Measurements from ENCODE around the gene EGFR. TPM values are rescaled to one million over a fixed set of nuclear protein-coding genes. Genes with fewer than 3 reads are reported as not detected.

EGFR gene
- total and polyA plus RNA-seq, 2 donors (not counting 1 experiment from before 2014, with no cell fraction given) = 55.3 to 62.8 TPM

DNA sequence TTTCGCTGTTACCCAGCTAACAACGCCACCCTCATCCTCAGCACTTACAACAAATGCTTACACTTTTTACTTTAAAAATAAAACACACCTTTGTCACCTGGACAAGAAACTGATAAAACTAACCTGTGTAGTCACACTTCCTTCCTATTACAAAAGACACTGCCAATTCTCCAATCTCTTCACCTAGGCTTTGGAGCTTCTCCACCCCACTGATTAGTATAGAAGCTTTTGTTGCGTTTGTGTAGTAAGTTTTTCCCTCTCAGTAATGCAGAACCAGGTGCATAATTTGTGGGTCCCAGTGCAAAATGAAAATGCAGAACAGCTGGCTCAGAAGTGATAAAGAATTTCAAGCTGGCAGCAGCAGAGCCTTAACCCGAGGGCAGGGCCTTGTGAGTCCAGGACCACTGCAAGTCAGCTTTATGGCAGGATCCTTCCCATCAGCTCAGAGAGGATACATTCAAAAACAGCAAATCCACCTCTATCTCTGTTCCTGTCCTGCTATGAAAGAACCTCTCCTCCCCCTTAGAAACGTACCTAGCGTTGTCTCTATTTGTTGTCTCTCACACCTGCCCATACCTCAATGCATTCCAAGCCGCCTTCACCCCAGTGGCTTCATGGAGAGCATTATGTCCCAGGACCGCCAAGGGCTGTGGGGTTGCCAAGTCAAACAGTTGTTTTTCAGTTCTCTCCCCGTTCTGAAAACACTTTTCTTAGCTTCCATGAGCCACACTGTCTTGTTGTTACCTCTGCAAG is 40.3 kb upstream of the EGFR start:
- no peaks in the 10 kb centered on the region for H3K9me3 ChIP-seq (ENCODE audit: control insufficient read depth, insufficient read depth, low read depth, low read length)
- H3K4me2 ChIP-seq (ENCODE audit: extremely low read depth, insufficient read depth, low read length) = no peak overlapping the region
- DNase-seq (ENCODE audit: low read depth in 2 of 2) = no peak
- no peak for TF ChIP-seq EZH2 (IDR thresholded peaks at IDR 0.05; ENCODE audit: low read length, missing control alignments)
- TF ChIP-seq, protein P1, sequence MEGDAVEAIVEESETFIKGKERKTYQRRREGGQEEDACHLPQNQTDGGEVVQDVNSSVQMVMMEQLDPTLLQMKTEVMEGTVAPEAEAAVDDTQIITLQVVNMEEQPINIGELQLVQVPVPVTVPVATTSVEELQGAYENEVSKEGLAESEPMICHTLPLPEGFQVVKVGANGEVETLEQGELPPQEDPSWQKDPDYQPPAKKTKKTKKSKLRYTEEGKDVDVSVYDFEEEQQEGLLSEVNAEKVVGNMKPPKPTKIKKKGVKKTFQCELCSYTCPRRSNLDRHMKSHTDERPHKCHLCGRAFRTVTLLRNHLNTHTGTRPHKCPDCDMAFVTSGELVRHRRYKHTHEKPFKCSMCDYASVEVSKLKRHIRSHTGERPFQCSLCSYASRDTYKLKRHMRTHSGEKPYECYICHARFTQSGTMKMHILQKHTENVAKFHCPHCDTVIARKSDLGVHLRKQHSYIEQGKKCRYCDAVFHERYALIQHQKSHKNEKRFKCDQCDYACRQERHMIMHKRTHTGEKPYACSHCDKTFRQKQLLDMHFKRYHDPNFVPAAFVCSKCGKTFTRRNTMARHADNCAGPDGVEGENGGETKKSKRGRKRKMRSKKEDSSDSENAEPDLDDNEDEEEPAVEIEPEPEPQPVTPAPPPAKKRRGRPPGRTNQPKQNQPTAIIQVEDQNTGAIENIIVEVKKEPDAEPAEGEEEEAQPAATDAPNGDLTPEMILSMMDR (conservative IDR thresholded peaks at IDR 0.05 in 1 of 2, IDR thresholded peaks at IDR 0.05 in 1 of 2; ENCODE audit: low read depth in 1 of 2, low read length in 2 of 2) = no peak
- no peaks in the 10 kb centered on the region for H3K27me3 ChIP-seq (ENCODE audit: control insufficient read depth, insufficient read depth, low read length)
- H3K4me3 ChIP-seq (replicated peaks in 1 of 4; ENCODE audit: control extremely low read depth in 1 of 4, insufficient read depth in 1 of 4, low read depth in 3 of 4, low read length in 4 of 4) = no peak overlapping the region
- no peak overlapping the region for H3K9ac ChIP-seq (ENCODE audit: insufficient read depth, low read length)
- no peaks in the 10 kb centered on the region for H3K4me1 ChIP-seq (ENCODE audit: control insufficient read depth, extremely low read depth, insufficient read depth, low read length)
- no peaks in the 10 kb centered on the region for H3K79me2 ChIP-seq (ENCODE audit: control insufficient read depth, insufficient read depth, low read length)
- no peak overlapping the region for H2AFZ ChIP-seq (ENCODE audit: low read length)
- H3K27ac ChIP-seq (ENCODE audit: insufficient read depth, low read length) = no peak overlapping the region
- H3K36me3 ChIP-seq (ENCODE audit: control insufficient read depth, insufficient read depth, low read length) = no peaks in the 10 kb centered on the region
- H4K20me1 ChIP-seq (ENCODE audit: control insufficient read depth, extremely low read depth, insufficient read depth, low read length) = no peaks in the 10 kb centered on the region

DNA sequence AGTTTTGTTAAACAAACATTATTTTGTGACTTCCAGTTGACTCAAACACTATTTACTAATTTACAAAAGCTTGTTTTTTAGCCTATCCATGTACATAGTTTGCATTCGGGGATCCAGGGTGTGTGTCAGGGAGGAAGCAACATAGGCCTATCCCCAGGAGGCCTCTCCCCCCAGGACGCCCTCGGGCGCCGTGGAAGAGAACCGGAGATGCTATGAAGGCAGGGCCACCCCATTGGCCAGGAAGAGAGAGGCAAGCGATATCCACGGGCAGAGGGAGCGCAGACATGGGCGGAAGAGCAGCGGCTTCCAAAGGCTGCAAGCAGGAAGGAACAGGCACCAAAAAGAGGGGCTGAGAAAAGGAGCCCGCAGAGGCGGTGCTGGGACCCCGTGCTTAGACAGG is 38.3 kb upstream of the EGFR start:
- no peaks in the 10 kb centered on the region for H3K36me3 ChIP-seq (ENCODE audit: control insufficient read depth, insufficient read depth, low read length)
- H3K9ac ChIP-seq (ENCODE audit: insufficient read depth, low read length) = no peak overlapping the region
- TF ChIP-seq, protein P1 (conservative IDR thresholded peaks at IDR 0.05 in 1 of 2, IDR thresholded peaks at IDR 0.05 in 1 of 2; ENCODE audit: low read depth in 1 of 2, low read length in 2 of 2) = no peak
- TF ChIP-seq EZH2 (IDR thresholded peaks at IDR 0.05; ENCODE audit: low read length, missing control alignments) = no peak
- H3K9me3 ChIP-seq (ENCODE audit: control insufficient read depth, insufficient read depth, low read depth, low read length) = no peaks in the 10 kb centered on the region
- no peak overlapping the region for H3K4me2 ChIP-seq (ENCODE audit: extremely low read depth, insufficient read depth, low read length)
- no peak for DNase-seq (ENCODE audit: low read depth in 2 of 2)
- no peaks in the 10 kb centered on the region for H3K27me3 ChIP-seq (ENCODE audit: control insufficient read depth, insufficient read depth, low read length)
- no peak overlapping the region for H2AFZ ChIP-seq (ENCODE audit: low read length)
- H3K4me3 ChIP-seq (replicated peaks in 1 of 4; ENCODE audit: control extremely low read depth in 1 of 4, insufficient read depth in 1 of 4, low read depth in 3 of 4, low read length in 4 of 4) = no peak overlapping the region
- peaks cover under 1% of the 10 kb centered on the region for H3K4me1 ChIP-seq (ENCODE audit: control insufficient read depth, extremely low read depth, insufficient read depth, low read length)
- H3K79me2 ChIP-seq (ENCODE audit: control insufficient read depth, insufficient read depth, low read length) = no peaks in the 10 kb centered on the region
- no peaks in the 10 kb centered on the region for H4K20me1 ChIP-seq (ENCODE audit: control insufficient read depth, extremely low read depth, insufficient read depth, low read length)
- no peak overlapping the region for H3K27ac ChIP-seq (ENCODE audit: insufficient read depth, low read length)

DNA sequence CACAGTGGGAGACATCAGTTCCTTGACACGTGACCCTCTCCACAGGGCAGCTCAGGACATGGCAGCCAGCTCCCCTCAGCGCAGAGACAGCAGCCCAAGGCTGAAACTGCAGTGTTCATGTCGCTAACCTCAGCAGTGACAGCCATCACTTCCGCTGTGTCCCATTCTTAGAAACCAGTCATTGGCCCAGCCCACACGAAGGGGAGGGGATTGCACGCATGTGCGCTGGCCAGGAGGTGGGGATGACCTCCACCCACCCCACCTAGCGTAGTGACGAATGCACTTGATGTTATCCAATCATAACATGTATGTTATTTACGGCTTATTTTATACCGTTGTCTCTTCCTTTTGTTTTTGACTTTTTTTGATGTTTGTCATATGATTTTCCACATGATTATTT is 36.9 kb upstream of the EGFR start:
- no peak overlapping the region for H3K4me2 ChIP-seq (ENCODE audit: extremely low read depth, insufficient read depth, low read length)
- H2AFZ ChIP-seq (ENCODE audit: low read length) = no peak overlapping the region
- no peak for DNase-seq (ENCODE audit: low read depth in 2 of 2)

More for the DNA sequence above, 36.9 kb upstream of the EGFR start:
- H3K27ac ChIP-seq (ENCODE audit: insufficient read depth, low read length) = no peak overlapping the region
- no peaks in the 10 kb centered on the region for H4K20me1 ChIP-seq (ENCODE audit: control insufficient read depth, extremely low read depth, insufficient read depth, low read length)
- H3K9me3 ChIP-seq (ENCODE audit: control insufficient read depth, insufficient read depth, low read depth, low read length) = no peaks in the 10 kb centered on the region
- H3K4me1 ChIP-seq (ENCODE audit: control insufficient read depth, extremely low read depth, insufficient read depth, low read length) = peaks cover 4% of the 10 kb centered on the region
- no peak overlapping the region for H3K9ac ChIP-seq (ENCODE audit: insufficient read depth, low read length)
- H3K79me2 ChIP-seq (ENCODE audit: control insufficient read depth, insufficient read depth, low read length) = no peaks in the 10 kb centered on the region
- no peaks in the 10 kb centered on the region for H3K27me3 ChIP-seq (ENCODE audit: control insufficient read depth, insufficient read depth, low read length)
- H3K36me3 ChIP-seq (ENCODE audit: control insufficient read depth, insufficient read depth, low read length) = no peaks in the 10 kb centered on the region
- no peak overlapping the region for H3K4me3 ChIP-seq (replicated peaks in 1 of 4; ENCODE audit: control extremely low read depth in 1 of 4, insufficient read depth in 1 of 4, low read depth in 3 of 4, low read length in 4 of 4)
- no peak for TF ChIP-seq EZH2 (IDR thresholded peaks at IDR 0.05; ENCODE audit: low read length, missing control alignments)
- TF ChIP-seq, protein P1 (conservative IDR thresholded peaks at IDR 0.05 in 1 of 2, IDR thresholded peaks at IDR 0.05 in 1 of 2; ENCODE audit: low read depth in 1 of 2, low read length in 2 of 2) = no peak

All from fibroblast of lung (primary cell).